Activated CD8-positive, alpha-beta memory T cell treated with anti-CD3 and anti-CD28 coated beads, Interleukin-2, amount 50 U/mL, for 1 hour (primary cell): Measurements from ENCODE around the gene YJEFN3.

ENCODE experiments used
- DNase-seq: peaks from one replicate; pipeline ENCODE4 v3.0.0-alpha.2; 2020; ENCODE audit errors: extremely low read depth

The YJEFN3 gene

DNA sequence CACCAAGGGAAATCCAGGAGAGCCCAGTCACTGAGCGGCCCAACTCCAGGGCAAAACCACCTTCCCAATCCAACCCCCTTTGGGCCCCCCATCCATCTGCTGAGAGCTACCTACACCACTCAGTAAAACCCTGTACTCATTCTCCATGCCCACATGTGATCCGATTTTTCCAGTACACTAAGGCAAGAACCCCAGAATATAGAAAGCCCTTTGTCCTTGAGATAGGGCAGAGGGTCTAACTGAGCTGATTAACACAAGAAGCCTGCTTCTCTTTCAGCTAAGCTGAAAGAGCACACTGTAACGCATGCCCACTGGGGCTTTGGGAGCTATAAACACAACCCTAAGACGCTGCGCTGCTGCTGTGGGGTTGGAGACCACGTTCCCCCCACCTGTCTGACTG lies 53.8 kb downstream of the YJEFN3 start:
- no peak for DNase-seq

DNA sequence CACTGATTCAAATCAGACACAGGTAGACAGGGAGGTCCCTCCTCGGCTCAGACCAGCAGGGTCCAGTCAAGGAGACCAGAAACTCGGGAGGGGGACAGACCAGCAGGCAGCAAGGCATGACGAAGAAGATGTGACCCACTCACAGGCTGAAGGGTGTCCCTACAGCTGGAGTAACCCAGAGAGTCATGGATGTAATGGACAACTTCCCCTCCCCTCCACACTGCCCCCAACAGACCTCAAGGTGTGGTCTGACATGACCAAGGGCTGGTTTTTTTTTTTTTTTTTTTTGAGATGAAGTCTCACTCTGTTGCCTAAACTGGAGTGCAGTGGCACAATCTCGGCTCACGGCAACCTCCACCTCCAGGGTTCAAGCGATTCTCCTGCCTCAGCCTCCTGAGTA lies 55.6 kb downstream of the YJEFN3 start:
- DNase-seq, result no peak
